Stimulated activated naive CD4-positive, alpha-beta T cell (primary cell): ENCODE results near the gene PRKD1.

Experiments used
- DNase-seq, 6 experiments: peaks; one replicate each; lab custom pipeline; 2025; lab: John Stamatoyannopoulos, UW

PRKD1 gene

GRCh38 chr14:29603696-29604095, 324.0 kb downstream of the PRKD1 start:
- no peak for DNase-seq

GRCh38 chr14:29601616-29602015, 326.0 kb downstream of the PRKD1 start:
- no peak for DNase-seq

DNA sequence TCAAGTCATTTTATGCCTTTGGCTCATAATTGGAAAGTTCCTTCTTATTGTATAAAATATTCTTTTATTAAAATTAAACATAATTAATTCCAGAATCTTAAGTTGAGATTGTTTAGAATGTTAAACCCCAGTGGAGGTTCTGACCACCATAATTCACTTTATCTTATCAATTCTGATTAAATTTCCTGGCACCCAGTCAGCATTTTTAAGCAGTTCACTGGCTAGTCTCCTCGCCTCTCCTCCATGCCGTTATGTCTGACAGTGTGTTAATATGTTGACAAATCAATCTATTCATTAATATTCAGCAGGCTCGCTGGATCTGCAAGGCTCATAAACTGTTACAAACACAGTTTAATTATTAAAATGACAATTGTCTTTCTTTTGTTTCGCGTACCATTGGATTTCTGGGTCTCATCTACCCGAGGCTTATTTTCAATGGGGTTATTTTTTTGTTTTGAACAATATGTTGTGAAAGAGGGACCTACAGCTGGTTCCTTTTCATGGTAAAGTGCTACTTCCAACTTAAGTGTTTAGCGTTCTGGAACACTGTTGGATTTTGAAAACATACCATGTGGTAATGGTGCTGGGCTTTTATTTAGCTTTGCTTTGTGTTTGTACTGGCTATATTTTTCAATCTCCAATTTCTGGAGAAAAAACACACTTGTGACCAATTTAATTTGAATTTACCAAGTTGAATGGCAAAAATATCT, 339.7 kb downstream of the PRKD1 start:
- DNase-seq = no peak

DNA sequence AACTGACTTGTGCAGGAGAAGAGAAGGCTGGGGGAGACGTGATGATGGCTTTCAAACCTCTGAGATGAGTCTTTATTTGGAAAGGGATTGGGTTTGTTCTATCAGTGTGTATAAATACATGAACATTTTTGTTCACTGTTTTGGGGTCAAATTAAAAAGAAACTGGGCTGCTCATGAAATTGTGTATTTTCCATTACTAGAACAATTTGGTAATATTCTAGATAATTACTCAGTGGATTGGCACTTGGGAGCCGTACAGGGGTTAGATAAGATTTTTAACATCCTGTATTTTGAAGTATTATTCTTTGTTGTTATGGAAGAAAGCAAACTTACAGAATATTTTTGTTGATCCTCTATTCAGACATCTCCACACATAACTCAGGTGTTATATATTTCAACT, 340.6 kb downstream of the PRKD1 start:
- DNase-seq = no peak

DNA sequence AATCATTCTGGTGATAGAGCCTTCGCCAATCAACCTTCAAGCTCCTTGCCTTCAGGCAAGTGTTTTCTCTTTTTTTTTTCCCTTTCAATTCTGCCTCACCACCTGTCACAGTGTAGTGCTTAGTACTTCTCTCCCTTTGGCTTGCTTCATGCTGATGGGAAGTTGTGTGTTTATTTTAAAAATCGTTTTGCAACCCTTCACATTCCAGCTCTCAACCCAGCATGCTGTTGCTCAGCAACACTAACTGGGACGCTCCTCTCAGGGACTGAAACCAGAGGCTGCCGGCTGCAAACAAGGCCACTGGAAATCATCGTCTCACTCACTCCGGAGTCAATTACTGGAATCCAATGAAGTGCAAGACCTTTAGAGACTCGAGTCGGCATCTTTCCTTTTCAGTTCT, 342.7 kb downstream of the PRKD1 start:
- DNase-seq = no peak

DNA sequence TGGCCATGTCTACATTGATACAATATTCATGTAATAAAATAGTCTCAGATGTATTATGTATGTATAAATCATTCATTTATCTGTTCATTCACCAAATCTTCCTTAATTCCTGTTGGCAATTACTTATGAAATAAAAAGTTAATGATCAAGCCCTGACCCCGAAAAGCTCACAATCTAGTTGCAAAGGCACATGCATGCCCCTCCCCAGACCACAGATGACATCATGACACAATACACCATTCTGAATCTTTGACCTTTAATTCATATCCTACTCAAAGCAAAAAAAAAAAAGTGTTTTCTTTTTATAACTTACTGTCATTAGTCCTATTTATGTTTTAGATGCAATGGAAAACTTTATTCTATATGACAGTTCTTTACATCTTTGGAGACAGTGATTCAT, 346.9 kb downstream of the PRKD1 start:
- DNase-seq = no peak

DNA sequence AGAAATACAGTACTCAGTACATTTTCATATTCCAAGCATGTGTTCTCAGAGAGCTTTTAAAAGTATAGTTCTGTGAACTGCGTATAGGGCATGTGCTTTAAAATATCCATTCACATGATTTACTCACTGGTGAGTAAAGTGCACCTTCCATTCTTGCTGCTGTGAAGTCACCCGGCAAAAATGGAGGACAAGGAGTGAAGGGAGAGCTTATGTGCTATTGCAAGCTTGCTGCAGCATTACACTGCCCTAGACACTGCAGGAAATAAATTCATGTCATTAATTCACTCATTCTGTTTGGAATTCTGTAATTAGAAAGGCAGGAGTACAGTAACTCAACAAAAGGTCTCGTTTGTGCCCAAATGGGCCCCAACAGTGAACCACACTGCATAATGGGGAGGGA, 347.8 kb downstream of the PRKD1 start:
- DNase-seq = no peak

- no peak for DNase-seq
These were observed 350.7 kb downstream of the PRKD1 start for GRCh38 chr14:29576927-29577326.

GRCh38 chr14:29569194-29569593, 358.5 kb downstream of the PRKD1 start:
- no peak for DNase-seq

DNA sequence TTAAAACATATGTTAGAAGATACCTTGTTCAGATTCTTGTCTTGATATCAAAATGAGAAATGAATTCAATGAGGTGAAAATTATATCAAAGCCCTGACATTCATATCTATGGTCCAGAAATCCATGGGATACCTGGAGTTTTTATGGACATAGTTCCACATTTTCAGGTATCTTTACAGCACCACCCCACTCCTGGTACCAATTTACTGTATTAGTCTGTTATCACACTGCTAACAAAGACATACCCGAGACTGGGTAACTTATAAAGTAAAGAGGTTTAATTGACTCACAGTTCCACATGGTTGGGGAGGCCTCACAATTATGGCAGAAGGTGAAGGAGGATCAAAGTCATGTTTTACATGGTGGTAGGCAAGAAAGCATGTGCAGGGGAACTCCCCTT, 361.5 kb downstream of the PRKD1 start:
- DNase-seq = no peak

DNA sequence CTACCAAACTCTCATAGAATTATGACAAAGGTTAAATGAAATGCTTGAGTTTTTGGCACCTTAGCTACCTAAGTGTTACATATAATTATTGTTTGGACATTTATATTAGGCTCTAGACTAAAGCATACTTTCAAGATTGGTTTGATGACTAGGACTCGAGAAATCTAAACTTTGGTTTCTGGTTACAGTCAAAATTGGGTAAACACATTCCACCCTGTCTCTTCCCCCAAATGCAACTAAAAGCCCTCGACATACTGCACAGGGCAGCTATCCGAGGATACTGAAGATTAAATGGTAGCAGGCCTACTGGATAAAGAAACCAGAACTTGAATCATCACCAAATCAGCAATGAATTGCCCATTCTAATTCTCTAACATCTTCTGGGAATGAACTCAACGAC, 369.1 kb downstream of the PRKD1 start:
- no peak for DNase-seq

- DNase-seq = no peak
These were observed 373.3 kb downstream of the PRKD1 start for GRCh38 chr14:29554335-29554734.

GRCh38 chr14:29553427-29553826, 374.2 kb downstream of the PRKD1 start:
- no peak for DNase-seq

DNA sequence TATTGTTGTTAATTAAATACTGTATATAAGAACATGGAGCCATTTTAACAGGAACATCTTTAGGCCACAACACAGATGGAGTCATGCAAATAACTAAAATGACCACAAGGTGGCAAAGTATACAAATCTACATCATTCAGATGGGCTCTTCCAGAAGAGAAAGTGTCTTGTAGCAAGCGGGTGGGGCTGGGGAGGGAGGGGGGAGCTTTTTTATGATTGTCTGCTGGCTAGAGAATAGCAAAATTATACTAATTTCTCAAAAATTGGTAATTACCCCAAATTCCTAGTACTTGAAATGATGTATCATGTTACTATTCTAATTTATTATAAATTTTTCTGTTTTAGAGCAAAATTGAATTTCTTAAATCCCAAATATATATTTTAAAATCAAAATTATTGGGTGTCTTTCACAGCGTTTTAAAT, 378.7 kb downstream of the PRKD1 start:
- DNase-seq = no peak

DNA sequence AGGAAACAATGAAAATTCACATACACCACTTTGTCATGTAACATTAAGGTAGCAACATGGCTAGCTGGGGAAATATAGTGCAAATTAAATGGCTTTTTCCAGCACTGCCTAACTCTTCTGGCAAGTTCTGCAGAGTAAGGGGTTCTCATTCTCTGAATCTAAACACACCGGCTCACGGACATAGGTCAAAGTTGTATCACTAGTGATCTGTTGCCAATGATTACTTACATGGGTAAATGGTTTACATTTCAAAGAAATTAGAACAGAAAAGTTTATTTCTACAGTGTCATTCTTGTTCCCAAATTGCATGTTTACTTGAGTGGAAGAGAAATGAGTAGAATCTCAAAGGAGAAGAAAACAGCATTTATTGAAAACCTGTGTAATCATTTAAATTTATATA, 381.9 kb downstream of the PRKD1 start:
- no peak for DNase-seq

DNA sequence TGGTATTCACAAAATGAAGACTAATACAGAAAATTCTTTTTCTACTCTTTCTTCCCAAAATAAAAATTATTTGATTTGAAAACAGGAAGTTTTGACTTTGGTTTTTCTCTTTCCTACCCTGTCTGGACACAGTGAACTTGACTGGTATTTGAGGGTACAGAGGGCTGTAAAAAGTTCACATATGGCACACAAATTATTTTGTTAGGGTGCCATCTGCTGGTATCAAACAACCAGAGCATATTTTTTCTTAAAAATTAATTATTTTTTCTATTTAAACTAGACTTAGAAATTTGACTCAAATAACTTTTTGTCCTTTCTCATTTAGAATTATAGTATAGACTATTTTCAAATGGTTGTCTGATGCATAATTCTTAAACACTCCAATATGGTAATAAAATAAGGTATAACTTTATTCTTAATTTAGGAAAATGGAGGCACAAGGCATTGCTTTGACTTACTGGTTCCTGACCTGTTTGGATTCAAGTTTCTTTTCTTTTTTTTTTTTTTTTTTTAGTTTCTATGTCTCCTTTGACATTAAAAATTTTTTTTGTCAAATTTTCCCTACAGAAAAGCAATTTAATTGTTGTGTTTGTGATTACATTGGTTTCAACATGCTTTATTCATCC, 390.6 kb downstream of the PRKD1 start:
- DNase-seq = no peak

- no peak for DNase-seq
These were observed 398.2 kb downstream of the PRKD1 start for GRCh38 chr14:29529418-29529817.

DNA sequence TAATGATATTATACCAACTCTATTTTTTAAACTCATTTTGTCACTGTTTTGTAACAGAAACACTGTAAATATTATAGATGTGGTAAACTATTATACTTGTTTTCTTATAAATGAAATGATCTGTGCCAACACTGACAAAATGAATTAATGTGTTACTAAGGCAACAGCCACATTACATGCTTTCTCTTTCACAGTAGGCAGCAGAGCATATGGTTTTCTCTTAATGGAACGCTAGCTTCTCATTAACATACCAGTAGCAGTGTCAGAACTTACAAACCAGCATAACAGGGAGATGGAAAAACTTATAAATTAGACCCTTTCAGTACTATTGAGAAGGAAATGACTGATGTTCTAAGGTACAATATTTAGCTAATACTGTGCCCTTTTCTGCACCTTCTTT, 398.8 kb downstream of the PRKD1 start:
- DNase-seq = no peak

- no peak for DNase-seq
These were observed 400.4 kb downstream of the PRKD1 start for GRCh38 chr14:29527286-29527685.
